HL-60/S4 treated with retinoic acid at 250 ng/mL for 4 days and 3 days (cell line): ENCODE data around the gene COPS6.

Source experiments
- in situ Hi-C: fragments of 300-500 bp; cut with MboI; formaldehyde crosslinking; loops from 2 replicates; pipeline ENCODE4 v1.7.0; 2022; ENCODE audit warnings: low sequenced_read_pairs

The COPS6 gene

GRCh38 chr7:100079024-100079560 is 9.7 kb upstream of the COPS6 start:
- in situ Hi-C loops = no loop called here

- in situ Hi-C loops = no loop called here
Observed at GRCh38 chr7:100080907-100081534, 7.7 kb upstream of the COPS6 start.

- in situ Hi-C loops = no loop called here
Observed at GRCh38 chr7:100081535-100082102, 7.2 kb upstream of the COPS6 start, which contains the start of gene ZNF3. Gene ZNF3, minus strand, starts transcription at chr7:100081723. Its CDS starts 4,366 bp downstream, at chr7:100077357.

DNA sequence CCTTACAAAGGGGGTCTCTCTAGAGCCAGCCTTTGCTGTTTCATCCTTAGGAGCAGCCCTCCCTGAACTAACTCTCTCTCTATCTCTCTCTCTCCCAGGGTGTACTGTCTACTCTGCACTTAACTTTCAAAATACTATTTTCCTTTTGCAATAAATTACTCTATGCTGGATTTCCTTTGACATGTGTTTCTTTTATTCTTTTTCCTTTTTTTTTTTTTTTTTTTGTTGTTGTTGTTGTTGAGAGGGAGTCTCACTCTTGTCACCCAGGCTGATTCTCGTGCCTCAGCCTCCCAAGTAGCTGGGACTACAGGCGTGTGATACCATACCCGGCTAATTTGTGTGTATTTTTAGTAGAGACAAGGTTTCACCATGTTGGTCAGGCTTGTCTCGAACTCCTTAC is 5.8 kb upstream of the COPS6 start:
- in situ Hi-C loops = no loop called here

DNA sequence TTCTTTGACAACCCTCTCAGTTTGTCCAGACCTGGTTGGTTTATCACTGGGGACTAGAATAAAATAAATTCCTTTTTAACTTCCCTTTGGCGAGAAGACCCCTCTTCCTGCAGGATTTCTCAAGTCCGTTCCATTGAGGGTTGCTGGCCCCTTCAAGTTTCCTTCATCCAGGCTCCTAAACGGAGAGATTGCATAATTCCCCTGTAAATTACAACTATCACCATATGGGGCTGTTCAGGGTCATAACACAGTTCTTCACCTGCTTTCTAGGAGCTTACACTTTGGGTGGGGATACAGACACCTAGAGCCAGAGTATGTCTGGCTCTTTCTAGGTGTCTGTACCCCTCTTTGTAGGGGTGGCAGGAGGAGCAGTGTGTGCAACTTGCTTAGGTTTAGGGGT is 3.3 kb upstream of the COPS6 start:
- in situ Hi-C loops = no loop called here

DNA sequence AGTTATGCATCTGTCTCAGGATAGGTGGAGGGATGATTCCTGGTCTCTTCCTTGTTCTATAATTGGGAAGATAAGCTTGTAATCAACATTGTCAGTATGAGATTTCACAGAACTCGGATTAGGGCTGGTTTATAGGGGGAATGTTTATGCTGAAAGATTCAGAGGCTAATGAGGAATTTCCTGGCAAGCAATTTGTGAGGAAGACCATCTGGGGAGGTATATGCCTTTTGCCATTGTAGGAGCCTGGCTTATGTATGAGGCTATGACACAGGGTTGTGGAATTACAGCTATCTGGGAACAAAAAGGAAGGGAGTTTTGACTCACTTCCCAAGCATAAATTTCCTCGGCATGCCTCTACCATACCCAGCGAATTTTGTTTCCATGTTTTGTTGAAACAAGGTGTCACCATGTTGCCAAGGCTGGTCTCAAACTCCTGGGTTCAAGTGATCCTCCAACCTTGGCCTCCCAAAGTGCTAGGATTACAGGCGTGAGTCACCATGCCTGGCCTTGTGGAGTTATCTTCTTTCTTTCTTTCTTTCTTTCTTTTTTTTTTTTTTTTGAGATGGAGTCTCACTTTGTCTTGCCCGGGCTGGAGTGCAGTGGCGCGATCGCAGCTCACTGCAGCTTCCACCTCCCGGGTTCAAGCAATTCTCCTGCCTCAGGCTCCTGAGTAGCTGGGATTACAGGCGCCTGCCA is 1.6 kb upstream of the COPS6 start:
- in situ Hi-C loops = no loop called here

GRCh38 chr7:100088095-100088620 is 611 bp upstream of the COPS6 start:
- in situ Hi-C loops = no loop called here

DNA sequence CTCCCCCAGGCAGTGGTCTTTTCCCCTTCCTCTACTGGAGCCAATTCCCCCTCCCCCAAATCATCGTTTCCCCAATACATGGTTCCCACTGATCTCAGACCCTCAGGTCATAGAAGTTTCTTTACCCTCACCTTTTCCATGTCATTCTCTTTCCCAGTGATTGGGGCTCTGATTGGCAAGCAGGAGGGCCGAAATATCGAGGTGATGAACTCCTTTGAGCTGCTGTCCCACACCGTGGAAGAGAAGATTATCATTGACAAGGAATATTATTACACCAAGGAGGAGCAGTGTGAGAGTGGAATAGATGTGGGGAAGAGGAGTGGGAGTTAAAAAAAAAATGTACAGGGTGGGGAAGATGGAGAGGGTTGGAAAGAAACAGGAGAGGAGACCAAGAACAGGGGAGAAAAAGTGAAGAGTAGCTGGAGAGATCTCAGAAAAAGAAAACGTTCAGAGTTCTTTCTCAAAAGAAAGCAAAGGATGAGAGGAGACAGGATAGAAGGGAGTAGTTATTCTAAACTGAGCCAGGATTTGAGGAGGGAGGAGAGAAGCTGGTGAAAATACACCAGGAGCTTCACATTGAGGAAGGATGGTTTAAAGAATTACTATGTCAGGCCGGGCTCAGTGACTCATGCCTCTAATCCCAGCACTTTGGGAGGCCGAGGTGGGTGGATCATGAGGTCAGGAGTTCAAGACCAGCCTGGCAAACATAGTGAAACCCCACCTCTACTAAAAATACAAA is 858 bp downstream of the COPS6 start:
- in situ Hi-C loops = no loop called here

- in situ Hi-C loops = no loop called here
Observed at GRCh38 chr7:100090527-100091410, 2.0 kb downstream of the COPS6 start.

DNA sequence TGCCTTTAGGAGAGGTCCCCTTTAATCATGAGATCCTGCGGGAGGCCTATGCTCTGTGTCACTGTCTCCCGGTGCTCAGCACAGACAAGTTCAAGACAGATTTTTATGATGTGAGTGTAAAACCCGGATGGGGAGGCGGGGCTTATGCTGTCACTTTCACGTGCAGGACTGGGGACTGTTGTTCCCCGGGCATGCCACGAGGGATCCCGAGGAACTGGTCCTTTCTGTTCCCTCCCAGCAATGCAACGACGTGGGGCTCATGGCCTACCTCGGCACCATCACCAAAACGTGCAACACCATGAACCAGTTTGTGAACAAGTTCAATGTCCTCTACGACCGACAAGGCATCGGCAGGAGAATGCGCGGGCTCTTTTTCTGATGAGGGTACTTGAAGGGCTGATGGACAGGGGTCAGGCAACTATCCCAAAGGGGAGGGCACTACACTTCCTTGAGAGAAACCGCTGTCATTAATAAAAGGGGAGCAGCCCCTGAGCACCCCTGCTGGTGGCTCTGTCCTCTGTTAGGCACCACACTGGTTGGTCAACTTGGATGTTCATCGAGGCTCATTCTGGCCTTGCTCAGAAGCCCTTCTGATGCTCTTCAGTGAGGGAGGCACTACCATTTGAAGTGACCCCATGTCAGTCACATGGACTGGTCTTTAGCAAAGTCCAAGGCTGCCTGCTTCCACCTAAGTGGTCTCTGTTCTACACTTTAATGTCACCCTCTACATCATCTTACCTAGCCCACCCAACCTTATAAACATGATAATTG is 2.8 kb downstream of the COPS6 start:
- in situ Hi-C loops = no loop called here

- in situ Hi-C loops = no loop called here
Observed at GRCh38 chr7:100093054-100093453, 4.3 kb downstream of the COPS6 start.

GRCh38 chr7:100093498-100093897 is 4.7 kb downstream of the COPS6 start:
- in situ Hi-C loops = no loop called here

- in situ Hi-C loops = no loop called here
Observed at GRCh38 chr7:100093925-100094486, 5.2 kb downstream of the COPS6 start.

- in situ Hi-C loops = no loop called here
Observed at GRCh38 chr7:100095289-100095688, 6.5 kb downstream of the COPS6 start.

DNA sequence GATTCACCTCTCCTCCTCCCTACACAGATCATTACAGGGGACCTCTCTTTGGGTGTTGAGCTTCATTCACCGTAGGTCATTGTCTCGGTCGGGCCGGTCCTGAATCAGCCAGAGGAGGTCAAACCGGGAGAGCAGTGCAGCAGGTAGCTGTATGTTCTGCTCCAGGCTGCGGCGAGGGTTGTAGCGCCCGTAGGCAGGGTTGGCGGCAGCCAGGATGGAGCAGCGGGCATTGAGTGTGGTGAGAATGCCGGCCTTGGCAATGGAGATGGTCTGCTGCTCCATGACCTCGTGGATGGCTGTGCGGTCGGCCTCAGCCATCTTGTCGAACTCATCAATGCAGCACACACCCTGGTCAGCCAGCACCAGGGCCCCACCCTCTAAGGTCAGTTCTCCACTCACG is 6.9 kb downstream of the COPS6 start:
- in situ Hi-C loops = no loop called here

DNA sequence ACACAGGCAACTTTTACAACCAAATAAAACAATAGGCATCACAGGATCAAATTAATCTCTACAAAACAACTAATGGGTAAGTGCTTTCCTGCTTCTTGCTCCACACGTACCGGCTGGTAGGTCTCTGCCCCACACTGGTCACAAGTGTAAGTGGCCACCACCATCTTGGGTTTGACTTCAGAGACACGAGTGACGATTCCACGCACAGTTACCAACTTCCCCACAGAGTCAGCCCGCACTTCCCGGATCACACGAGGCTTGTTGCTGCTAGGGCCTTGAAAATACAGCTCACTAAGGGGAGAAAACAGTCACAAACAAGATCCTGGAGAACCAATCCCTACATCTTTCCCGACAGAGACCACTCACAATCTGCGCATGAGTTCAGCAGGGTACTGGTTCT is 10.1 kb downstream of the COPS6 start:
- in situ Hi-C loops = no loop called here

DNA sequence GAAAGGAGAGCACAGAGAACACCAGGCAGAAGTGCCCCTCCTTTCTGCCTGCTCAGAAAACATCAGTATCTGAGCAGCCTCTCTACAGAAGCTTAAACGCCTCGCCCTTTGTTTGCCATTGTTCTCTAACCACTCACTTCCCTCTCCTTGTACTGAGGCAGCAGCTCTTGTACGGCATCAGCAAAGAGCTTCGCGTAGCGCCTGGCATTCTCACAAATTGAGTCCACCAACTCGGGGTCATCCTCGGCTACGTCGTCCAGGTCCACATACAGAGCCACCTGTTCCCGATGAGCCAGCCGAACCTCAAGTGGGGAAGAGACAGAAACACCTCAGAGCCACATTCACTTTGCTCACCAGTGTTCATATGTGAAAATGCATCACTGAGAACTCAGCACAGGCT is 10.7 kb downstream of the COPS6 start:
- in situ Hi-C loops = no loop called here

DNA sequence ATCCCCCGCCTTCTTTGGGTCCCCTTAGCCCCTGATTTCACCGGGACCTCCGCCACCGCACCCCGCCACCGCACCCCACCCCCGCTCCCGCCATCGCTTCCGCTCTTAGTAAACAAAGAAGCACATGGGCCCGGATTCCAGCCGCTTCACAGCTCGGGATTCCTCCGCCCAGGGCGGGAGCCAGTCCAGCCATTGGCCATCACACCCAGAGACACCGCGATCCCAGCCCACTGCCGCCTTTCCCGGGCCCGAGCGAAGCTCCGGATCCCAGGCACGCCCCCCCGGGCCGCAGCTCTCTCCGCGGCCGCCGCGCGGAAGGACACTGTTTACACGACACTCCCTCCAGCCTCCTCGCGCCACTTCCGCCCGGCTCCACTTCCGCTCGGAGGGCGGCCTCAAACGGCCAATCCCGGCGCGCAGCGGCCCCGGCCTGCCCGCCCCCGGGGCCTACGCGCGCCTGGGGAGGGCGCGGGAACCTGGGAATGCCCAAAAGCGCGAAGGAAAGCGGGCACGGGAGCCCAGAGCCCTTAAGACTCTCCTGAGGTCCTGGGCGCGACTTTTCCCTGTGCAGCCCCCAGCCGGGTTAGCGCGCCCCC is 11.7 kb downstream of the COPS6 start:
- in situ Hi-C loops = no loop called here
